Measurements from ENCODE around the gene MAP3K7CL. TPM values are rescaled to one million over a fixed set of nuclear protein-coding genes. Genes with fewer than 3 reads are reported as not detected.

The MAP3K7CL gene
- total RNA-seq, 1 donor: 20.7 TPM

DNA sequence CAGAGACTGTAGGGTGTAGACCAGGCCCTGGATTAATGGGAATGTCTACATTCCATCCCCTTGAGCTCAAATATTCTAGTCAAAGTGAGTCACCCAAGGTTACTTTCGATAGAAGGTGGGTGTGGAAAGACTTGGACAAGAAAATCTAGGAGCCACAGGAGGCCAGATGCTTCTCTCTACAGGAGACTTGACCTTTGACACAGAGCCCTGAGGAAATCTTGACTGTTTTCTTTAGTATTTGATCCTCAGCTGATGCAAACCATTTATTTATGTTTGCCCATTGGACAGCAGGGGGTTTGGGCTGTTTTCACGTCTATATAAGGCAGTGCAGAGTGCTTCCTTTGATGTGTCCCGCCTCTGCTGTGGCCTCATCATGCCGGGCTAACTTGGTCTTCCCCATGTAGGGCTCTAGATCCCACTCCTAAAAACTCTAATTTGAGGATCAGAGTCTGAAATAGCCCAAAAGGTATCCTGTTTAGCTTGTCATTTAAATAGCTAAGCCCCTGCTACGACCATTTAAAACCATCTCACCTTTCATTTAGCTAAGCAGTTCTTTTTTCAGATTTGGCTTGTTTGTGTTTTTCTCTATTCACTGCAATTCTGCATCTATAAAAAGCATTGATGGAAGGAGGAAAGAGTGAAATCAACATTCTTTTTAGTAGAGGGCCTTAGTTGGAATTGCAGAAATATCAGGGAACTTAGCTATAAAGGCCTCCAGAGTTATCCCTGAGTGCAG is 15.5 kb upstream of the MAP3K7CL start:
- TF ChIP-seq, protein P1, sequence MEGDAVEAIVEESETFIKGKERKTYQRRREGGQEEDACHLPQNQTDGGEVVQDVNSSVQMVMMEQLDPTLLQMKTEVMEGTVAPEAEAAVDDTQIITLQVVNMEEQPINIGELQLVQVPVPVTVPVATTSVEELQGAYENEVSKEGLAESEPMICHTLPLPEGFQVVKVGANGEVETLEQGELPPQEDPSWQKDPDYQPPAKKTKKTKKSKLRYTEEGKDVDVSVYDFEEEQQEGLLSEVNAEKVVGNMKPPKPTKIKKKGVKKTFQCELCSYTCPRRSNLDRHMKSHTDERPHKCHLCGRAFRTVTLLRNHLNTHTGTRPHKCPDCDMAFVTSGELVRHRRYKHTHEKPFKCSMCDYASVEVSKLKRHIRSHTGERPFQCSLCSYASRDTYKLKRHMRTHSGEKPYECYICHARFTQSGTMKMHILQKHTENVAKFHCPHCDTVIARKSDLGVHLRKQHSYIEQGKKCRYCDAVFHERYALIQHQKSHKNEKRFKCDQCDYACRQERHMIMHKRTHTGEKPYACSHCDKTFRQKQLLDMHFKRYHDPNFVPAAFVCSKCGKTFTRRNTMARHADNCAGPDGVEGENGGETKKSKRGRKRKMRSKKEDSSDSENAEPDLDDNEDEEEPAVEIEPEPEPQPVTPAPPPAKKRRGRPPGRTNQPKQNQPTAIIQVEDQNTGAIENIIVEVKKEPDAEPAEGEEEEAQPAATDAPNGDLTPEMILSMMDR (IDR thresholded peaks at IDR 0.05; ENCODE audit: insufficient read depth, low read depth, low read length): no peak
- peak; percentile 84 for DNase-seq (ENCODE audit: low read depth)
- H3K4me3 ChIP-seq (ENCODE audit: low read depth, low read length): no peak overlapping the region

DNA sequence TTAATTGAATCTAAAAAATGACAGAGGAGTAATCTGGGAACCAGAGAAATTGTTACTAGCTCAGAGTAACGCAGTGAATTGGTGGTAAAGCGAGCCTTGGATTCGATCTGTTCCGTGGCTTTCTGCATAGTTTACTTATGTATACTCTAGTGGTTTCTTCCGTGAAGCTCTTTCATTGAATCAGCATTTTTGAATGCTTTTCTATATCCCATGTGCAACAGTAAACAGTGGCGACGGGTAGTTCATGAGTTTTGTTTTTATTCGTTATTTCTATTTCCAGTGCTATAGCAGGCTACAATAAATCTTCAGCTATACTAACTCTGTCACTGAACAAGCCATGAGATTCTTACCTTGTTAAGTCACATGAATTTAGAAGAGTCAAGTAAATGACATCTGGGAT is 14.5 kb upstream of the MAP3K7CL start:
- no peak overlapping the region for H3K4me3 ChIP-seq (ENCODE audit: low read depth, low read length)
- no peak for DNase-seq (ENCODE audit: low read depth)

DNA sequence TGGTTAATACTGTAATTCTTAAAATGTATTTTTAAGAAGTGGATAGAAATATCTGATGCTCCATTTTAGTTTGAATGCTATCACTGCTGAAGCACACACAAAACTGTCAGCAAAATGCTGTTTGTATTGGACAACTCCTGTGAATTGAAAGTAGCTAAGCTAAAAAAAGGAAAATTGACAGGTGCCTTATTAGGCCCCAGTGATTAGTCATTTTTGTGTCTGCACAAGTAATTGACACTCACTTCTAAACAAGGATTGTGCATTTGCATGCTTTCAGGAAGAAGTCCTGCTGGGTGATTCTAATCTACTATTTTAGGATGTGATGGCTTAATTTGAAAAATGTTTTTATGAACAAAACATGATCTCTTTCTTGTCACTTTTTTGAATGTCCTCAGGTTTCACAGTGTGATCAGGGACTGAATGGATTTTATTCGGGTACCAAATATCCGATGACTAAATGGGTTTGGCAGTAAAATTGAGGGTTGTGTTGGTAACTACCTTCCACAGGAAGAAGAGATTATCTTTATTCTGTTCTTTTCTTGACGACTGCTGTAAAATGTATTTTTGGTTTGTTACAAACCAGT is 13.0 kb upstream of the MAP3K7CL start:
- TF ChIP-seq, protein P1 (IDR thresholded peaks at IDR 0.05; ENCODE audit: insufficient read depth, low read depth, low read length): no peak
- H3K4me3 ChIP-seq (ENCODE audit: low read depth, low read length): no peak overlapping the region
- DNase-seq (ENCODE audit: low read depth): no peak

More for the DNA sequence above, 14.5 kb upstream of the MAP3K7CL start:
- TF ChIP-seq, protein P1 (IDR thresholded peaks at IDR 0.05; ENCODE audit: insufficient read depth, low read depth, low read length): no peak

GRCh38 chr21:29121759-29122158 is 8.7 kb upstream of the MAP3K7CL start:
- TF ChIP-seq, protein P1 (IDR thresholded peaks at IDR 0.05; ENCODE audit: insufficient read depth, low read depth, low read length): no peak
- no peak overlapping the region for H3K4me3 ChIP-seq (ENCODE audit: low read depth, low read length)
- no peak for DNase-seq (ENCODE audit: low read depth)

- no peak overlapping the region for H3K4me3 ChIP-seq (ENCODE audit: low read depth, low read length)
- TF ChIP-seq, protein P1 (IDR thresholded peaks at IDR 0.05; ENCODE audit: insufficient read depth, low read depth, low read length): no peak
- DNase-seq (ENCODE audit: low read depth): no peak
These were observed 5.8 kb upstream of the MAP3K7CL start for GRCh38 chr21:29124645-29125044.

DNA sequence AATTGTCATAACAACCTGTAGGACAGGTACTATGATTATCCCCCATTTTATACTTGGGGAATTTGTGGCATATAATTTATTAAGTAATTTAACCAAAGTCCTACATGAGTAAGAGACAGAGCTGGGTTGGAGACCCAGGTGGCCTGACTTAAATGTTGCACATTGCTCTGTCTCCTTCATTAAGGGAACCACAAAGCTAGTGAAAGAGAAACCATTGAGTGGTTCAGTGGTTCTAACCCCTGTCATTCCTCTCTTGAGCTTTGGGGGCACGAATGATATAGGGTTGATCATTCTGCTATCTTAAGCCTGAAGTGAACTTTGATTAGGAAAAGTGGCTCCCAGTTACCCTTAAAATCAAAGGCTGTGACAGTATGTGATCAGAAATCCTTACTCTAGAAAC is 5.3 kb upstream of the MAP3K7CL start:
- TF ChIP-seq, protein P1 (IDR thresholded peaks at IDR 0.05; ENCODE audit: insufficient read depth, low read depth, low read length): no peak
- H3K4me3 ChIP-seq (ENCODE audit: low read depth, low read length): no peak overlapping the region
- no peak for DNase-seq (ENCODE audit: low read depth)

Data from fibroblast of villous mesenchyme (primary cell).